H1 (cell line): ENCODE measurements around the gene CFAP107. TPM values are rescaled to one million over a fixed set of nuclear protein-coding genes. Genes with fewer than 3 reads are reported as not detected.

ENCODE experiments used
- polyA plus RNA-seq, 7 experiments: library from polyadenylated mRNA; depleted of rRNA in 3 of 7; stranded (reverse) in 5 of 7; unstranded in 2 of 7; fragments of >200 nt in 5 of 7; fragments of 200-250 nt in 2 of 7; gene quantifications; 1 replicate in 5 of 7; 2 replicates in 1 of 7; 4 replicates in 1 of 7; pipeline versions ENCODE4 v1.2.1 to v1.2.3, GENCODE V29; 2011 to 2013; ENCODE audit warnings: missing spikeins in 2 of 7, mixed read lengths in 2 of 7
- total RNA-seq: library from RNA; stranded (reverse); fragmentation: NEBNext Ultra II Directional; extraction: Animal tissue kit (Norgen Biotek cat#: 25700); gene quantifications from 2 replicates; pipeline ENCODE4 v1.2.1, GENCODE V29; 2021
- TF ChIP-seq, protein P1 (sequence below): IDR thresholded peaks from 2 replicates; pipeline ENCODE4 v1.6.1; 2012; ENCODE audit warnings: inconsistent platforms

The CFAP107 gene
- total and polyA plus RNA-seq, 2 of the 8 experiments (the other 6 are each of a cell fraction or from before 2014, with no cell fraction given) = 0.23 TPM; not detected in 1

DNA sequence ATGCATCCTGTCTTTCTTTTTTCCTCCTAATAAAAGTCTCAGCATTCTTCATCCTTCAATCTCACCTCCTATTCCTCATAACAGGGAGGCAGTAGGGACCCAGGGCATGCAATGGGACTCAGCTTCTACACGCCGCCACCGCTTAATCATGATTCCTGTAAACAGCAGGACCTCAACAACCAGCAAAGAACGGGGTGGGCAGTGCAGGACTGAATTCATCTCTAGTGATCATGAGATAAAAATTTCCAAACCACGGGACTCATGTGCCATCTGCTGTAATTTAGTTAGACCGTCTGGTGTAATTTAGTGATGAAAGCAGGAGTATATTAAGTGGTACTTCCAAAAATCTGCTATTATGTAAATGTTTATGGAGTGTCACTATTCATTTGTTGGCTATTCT, 32.9 kb downstream of the CFAP107 start (continued):
- TF ChIP-seq, protein P1, sequence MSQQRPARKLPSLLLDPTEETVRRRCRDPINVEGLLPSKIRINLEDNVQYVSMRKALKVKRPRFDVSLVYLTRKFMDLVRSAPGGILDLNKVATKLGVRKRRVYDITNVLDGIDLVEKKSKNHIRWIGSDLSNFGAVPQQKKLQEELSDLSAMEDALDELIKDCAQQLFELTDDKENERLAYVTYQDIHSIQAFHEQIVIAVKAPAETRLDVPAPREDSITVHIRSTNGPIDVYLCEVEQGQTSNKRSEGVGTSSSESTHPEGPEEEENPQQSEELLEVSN = no peak
